NCI-H1048 (cell line): Measurements from ENCODE around the gene ISCU.

Source experiments
- DNase-seq: peaks from one replicate; lab custom pipeline; 2025; lab: John Stamatoyannopoulos, UW

Gene ISCU

DNA sequence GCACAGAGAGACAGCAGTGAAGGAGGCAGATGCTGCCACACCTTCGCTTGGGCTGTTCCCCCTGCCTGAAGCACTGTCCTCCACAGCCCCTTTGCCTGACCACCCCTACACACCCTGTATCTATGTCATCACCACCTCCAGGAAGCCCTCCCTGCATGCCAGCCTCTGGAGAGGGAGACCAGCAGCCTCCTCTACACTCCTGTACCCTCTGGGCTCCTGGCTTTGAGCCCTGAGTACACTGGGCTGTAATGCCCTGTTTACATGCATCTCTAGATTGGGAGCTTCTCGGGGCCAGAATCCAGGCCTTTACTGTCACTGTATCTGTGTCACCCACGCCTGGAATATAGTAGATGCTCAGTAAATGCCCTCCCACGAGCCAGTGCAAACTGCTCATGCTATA, 41.3 kb downstream of the ISCU start:
- DNase-seq = no peak

DNA sequence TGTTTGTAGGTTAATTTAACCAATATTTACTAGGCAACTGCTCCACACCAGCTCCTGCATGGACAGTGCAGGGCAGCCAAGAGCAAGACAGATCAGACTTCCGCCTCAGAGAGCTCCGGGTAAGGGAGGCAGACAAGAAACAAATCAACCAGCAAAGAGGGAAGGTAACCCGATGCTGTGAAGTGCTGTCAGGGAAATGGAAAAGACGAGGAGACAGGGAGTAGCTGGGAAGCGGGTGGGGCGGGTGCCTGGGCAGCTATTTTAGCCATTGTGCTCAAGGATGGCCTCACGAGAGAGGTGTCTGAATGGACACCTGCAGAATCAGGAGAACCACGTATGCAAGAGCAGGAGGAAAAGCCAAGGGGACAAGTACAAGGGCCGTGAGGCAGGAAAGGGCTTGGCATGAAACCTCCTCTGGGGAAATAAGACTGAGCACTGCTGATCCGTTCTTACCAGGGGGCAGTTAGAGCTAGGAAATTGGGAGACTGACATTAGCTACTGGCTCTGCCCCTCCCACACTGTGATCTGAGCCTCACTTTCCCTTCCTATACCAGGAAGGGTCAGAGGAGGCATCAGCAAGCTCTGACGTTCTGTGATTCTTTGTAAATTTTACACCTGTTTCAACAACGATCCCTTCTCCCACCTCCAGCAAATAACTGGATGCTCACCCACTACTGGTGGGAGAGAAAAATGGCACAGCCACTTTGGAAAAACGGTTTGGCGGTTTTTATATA, 42.0 kb downstream of the ISCU start:
- DNase-seq = no peak

DNA sequence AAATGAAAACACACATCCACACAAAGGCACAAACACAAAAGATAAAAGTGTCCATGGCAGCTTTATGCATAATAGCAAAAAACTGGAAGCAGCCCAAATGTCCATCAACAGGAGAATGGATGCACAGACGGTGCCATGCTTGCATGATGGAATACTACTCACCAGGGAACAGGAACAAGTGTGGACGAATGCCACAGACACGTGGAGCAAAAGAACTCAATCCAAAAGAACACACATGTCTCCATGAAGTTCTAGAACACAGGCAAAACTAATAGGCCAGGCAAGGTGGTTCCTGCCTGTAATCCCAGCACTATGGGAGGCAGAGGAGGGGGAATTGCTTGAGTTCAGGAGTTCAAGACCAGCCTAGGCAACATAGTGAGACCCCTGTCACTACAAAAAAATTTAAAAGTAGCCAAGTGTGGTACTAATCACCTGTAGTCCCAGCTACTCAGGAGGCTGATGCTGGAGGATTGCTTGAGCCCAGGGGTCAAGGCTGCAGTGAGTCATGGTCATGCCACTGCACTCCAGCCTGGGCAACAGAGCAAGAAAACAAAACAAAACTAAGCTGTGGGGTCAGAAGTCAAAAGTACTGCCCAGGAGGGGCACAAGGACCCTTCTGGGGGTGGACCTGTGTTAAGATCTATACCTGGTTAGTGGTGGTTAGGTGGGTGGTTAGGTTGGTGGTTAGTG, 42.7 kb downstream of the ISCU start:
- no peak for DNase-seq

DNA sequence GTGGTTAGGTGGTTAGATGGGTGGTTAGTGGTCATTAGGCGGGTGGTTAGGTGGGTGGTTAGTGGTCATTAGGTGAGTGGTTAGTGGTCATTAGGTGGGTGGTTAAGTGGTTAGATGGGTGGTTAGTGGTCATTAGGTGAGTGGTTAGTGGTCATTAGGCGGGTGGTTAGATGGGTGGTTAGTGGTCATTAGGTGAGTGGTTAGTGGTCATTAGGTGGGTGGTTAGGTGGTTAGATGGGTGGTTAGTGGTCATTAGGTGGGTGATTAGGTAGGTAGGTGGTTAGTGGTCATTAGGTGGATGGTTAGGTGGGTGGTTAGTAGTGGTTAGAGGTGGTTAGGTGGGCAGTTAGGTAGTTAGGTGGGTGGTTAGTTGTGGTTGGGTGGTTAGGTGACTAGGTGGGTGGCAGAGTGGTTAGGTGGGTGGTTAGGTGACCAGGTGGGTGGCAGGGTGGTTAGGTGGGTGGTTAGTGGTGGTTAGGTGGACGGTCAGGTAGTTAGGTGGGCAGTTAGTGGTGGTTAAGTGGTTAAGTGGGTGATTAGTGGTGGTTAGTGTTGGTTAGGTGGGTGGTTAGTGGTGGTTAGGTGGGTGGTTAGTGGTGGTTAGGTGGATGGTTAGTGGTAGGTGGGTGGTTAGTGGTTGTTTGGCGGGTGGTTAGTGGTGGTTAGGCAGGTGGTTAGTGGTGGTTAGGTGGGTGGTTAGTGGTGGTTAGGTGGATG, 43.5 kb downstream of the ISCU start:
- DNase-seq = no peak

DNA sequence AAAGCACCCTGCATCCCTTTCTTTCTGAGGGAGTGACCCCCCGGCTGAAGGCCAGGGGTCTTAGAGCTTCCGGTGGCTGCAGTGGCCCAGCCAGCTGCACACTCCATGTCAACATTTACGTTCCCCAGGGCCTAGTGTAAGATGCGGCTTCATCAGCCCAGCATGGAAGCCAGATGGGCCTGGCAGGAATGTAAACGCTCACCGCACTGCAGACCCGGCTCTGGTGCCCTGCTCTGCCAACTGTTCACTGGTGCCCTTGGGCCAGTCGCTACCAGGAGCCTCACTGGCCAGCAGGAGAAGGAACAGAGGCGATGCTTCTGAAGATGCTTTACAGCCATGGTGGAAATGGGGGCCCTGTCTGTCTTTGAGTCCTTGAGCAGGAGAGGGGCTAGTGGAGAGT, 44.1 kb downstream of the ISCU start:
- no peak for DNase-seq

DNA sequence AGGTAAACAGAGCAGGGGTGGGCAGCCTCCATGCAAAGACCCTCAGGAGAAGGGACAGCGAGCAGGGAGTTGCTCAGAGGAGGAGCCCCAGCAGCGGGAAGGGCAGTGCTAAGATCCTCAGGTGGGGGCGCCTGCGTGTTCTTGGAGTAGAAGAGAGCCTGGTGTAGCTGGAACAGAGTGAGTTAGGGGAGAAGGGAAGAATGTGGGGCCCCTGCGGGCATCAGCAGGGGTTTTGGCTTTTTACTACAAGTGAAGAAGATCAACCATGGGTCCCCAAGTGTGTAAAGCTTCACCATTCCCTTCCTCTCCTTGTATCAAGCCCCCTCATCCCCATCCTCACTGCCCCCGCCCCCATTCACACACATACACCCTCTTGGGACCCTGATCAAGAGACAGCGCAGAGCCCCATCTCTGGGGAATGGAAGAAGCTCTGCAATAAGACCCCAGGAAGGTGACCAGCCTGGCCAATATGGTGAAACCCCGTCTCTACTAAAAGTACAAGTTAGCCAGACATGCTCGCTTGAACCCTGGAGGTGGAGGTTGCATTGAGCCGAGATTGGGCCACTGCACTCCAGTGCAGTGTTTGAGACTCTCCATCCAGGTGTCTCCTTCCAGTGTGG, 45.7 kb downstream of the ISCU start:
- DNase-seq = no peak

DNA sequence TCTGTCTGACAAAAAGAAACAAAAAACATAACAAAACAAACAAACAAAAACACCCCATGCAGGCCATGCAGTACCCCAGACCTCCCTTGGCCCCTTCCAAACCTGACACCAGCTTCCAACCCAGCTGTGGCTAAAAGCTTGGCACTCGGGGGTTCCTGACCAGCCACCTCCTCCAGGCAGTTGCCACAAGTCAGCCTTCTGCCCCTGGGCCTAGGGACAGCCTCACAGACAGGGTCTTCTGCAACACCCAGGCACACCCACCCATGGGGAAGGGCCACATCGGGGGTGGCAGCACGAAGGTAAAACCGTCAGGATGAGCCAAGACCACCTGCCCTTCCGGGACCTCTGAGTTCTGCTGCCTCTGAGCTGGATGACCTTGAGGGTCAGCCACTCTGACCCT, 46.2 kb downstream of the ISCU start:
- DNase-seq = no peak

DNA sequence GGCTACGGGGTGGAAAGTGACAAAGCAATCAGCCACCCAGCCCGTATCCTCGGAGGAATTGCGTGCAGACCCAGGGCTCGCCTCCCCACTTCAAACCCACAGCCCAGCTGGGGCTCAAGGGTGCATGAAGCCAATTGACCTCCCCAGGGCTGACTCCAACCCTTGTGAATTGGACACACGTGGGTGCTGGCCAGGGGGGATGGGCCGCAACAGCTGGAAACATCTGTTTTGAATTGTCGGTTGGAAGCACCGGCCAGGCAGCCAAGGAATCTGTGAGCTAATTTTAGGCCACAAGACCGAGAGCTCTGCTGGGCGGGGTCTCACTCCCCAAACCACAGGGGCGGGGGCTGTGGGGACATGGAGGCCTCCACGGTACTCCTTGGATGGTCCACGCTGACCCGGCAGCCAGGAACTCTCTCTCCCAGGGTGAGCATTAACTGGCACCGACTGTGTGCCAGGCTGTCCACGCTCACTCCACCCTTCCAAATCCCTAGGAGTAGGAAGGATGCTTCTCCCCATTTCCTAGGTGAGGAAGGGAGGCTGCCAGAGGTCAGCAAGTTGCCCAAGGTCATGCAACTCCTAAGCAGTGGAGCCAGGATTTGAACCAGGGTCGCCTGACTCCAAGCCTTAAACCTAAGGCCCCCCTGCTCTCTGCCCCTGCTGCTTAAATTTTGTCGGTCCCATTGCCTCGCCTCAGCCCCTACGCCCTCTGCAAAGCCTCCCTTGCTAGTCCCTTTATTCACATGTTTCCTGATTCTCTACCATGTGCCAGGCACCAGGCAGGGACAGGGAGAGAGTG, 47.3 kb downstream of the ISCU start:
- no peak for DNase-seq

DNA sequence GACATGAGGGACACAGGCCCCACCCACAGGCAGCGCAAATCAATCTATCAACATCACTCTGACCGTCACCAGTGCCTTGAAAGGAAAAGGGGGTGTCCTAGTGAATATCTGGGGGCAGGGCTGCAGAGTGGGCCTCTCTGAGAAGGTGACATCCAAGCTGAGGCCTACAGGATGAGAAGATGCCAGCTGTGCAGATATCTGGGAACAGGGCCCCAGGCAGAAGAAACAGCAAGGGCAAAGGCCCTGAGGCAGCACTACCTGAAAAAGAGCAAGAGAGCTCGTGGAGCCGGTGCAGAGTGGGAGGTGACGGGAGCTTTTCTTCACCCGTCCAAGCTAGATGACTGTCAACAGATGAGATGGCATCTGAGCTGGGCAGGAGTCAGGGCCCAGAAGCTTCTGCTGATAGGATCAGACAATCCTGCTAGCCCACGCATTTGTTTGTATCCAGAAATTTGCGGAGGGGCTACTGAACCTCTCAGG, 48.0 kb downstream of the ISCU start:
- DNase-seq = no peak

DNA sequence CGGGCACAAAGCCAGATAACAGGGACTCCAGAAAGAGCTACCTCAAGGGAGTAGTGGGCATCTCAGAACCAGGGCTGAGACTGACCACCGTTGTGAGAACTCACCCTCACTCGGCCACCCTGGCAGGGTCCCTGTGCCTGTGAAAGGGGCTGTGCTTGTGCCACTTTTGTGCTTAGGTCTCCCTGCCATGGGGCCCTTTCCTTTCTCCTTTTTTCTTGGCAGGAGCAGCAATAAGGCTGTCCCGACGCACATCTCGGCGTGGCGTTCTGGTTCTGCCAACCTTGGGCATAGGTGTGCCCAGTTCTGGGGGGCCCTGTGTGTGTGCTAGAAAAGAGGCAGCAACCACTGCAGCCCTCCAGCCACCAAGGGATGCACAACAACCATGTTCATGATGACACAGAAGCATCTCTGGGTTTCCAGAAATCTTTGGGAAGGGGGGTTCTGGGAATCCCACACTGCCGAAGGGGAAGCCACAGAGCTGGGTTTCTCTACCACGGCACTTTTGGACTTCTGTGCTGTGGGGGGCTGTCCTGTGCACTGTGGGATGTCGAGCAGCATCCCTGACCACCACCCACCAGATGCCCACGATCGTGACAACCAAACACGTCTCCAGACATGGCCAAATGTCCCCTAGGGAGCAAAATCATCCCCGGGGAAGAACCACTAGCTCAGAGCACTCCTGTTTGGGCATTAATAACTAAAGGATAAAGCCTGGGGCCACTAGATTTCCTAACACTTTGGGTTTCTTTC, 48.6 kb downstream of the ISCU start:
- no peak for DNase-seq

DNA sequence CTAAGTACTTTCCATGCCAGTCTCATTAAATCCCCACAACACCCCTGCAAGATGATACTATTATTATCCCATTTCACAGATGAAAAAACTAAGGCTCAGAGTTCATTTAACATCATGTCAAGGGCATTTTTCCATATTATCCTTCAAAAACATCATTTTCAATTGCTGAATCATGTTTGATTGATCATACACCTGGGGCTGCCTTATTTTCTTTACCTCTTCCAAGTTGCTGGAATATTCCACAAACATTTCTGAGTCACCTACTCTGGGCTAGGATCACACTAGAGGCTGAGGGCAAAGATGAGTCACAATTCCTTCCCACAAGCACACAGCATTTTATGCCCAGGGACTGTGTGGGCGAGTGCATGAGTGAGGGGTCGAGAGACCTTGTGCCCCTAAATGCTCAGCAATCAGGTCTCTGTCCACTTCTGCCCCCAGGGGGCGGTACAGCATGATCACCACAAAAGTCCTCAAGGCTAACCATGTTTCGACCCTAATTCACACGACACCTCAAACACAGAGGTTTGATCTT, 49.6 kb downstream of the ISCU start:
- no peak for DNase-seq

DNA sequence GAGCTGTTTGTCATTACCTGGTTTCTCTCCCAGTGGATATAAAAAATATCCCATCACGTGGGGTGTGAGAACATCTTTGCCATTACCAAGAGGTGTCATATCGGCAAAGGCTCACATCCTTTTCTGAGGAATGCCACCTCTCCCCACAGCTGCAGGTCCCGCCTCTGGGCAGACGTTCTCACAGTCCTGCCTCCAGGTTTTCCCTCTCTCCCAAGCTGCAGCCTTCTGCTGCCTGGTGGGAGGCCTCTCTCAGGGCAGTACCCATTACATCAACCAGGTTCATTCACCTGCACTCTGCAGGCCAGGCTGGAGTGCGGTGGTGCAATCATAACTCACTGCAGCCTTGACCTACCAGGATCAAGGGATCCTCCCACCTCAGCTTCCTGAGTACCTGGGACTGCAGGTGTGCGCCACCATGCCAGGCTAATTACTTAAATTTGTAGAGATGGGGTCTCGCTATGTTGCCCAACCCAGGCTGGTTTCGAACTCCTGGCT, 50.4 kb downstream of the ISCU start:
- DNase-seq = no peak

DNA sequence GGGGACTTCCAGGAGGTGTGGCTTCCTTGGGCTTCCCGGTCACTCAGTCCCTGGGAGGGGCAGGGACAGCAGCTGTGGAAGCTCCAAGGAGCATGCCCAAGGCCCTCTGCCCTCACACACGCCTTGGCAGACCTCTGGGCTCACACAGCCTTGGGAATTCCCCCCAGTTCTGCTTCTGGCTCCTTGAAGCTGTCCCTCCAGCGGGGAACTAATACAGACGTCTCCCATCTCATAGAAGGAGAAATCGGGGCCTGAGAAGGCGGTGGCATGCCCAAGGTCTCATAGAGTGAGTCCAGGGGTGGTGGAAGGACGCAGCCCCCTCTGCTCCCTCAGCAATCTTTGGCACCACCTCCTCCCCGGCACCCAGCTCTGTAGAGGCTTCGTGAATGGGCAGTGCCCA, 51.2 kb downstream of the ISCU start:
- DNase-seq = no peak

DNA sequence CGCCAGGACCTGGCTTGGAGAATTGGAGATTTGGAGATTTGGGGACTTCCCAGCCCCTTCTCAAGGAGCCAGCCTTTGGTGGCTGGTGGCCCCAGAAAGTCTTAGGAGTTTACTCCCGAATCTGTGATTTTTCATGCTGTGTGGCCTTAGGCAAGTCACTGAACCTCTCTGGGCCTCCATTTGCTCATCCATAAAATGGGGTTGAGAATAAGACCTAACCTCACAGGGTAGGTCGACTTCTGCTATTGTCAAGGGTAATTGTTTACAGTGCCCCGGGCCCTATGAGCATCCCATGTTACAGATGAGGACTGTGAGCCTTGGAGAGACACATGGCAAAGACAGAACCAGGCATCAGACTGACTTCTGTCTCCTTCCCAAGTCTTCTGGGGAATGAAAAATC, 51.6 kb downstream of the ISCU start:
- DNase-seq = no peak

DNA sequence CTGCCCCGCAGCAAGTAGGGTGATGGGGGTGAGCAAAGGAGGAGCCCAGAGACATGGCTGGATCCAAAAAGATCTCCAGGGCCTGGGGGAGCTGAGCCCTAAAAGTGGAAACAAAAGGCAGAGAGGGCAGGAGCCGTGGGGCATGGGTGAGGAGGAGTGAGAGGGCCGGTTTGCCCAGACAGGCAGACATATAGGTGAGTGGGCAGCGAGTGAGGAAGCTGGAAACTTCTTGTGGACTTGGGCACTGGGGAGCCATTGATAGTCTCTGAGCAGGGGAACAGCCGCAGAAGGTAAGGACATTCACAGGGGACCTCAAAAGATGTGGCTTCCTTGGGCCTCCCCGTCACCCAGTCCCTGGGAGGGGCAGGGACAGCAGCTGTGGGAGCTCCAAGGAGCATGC, 52.2 kb downstream of the ISCU start:
- no peak for DNase-seq

DNA sequence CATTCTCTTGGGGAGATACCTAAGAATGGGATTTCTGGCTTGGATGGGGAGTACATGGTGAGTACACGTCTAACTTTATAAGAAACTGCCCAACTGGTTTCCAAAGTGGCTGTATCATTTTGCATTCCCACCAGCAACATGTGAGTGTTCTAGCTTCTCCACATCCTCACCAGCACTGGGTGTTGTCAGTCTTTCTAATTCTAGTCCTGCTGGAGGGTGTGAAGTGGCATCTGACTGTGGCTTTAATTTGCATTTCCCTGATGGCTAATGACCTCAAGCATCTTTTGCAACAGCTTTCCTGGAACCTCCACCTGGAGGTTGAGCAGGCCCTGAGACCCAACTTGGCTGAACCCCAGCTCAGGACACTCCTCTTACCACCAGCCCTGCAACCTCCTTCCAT, 53.5 kb downstream of the ISCU start:
- DNase-seq = no peak

DNA sequence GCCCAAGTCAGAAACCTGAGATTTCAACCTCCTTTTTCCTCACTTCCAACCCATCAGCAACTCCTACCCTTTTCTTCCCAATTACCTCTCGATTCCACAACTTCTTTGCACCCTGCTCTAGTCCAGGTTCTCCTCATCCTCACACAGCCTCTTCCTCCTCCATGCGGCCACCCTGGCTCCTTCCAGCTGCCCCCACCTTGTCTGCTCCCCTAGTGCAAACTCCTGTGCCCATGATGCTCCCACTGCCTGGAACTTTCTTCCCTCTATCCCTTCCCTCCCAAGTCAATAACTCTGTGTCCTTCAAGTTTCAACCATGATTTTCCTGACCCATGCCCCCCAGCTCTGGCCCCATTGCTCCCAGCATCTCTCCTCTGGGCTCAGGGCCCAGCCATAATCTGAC, 54.0 kb downstream of the ISCU start:
- no peak for DNase-seq

DNA sequence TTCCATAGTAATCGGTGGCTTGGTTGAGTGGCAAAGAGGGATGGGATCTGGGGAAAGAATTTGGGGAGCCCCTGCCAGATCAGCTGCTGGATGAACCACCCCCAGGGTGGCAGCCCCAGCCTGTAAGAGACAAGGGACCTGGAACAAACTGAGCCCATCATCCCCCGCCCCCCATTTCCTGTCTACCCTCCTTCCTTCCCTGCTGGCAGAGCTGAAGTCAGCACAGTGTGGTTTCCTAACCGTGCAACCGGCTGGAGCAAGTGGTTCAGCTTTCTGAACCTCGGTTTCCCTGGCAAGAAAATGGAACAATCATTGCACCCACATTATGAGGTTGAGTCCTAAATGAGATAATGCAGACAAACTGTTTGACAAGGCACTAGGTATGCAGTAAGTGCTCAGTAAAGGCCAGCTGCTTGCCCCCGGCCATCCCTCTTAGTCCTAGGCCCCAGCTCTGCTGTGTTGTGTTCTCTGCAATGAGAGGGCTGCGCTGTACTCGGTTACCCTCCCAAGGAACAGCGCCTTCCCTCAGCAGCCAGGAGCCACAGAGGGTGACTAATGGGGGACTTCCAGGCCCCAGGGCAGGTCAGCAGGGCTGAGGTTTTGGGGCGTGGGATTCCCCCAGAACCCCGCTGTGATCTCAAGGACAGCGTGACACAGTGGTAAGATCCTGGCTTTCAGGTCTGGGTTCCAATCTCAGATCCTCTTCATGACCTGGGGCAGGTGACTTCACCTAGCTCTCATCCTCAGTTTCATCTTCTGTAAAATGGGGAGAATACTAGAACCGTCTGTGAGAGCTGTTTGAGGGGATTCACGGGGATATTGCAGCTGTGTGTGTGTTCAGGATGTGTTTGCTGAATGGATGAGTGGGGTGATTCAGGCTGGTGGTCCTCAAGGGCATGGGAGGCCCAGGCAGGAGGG, 54.8 kb downstream of the ISCU start:
- no peak for DNase-seq
